HepG2 (cell line): ENCODE measurements around the gene CHML. TPM values are rescaled to one million over a fixed set of nuclear protein-coding genes. Genes with fewer than 3 reads are reported as not detected.

Experiments
- CREB1 ChIP-seq, 2 experiments: fragments of 450-650 bp in 1 of 2; IDR thresholded peaks; 2 replicates each; pipeline ENCODE4 v1.6.1; 2016 to 2017; ENCODE audit warnings: control low read depth in 1 of 2, mild to moderate bottlenecking in 1 of 2, missing compliant biosample characterization in 1 of 2, missing genetic modification characterization in 1 of 2
- DPF2 ChIP-seq: sonication (generic); formaldehyde crosslinking; IDR thresholded peaks from 2 replicates; pipeline ENCODE4 v1.4.0; 2020; ENCODE audit warnings: mild to moderate bottlenecking, low read depth, missing genetic modification reagents, borderline replicate concordance
- ELF3 ChIP-seq: IDR thresholded peaks from 2 replicates; pipeline ENCODE4 v1.6.1; 2016; ENCODE audit warnings: missing genetic modification reagents, missing compliant biosample characterization
- ETV5 ChIP-seq: IDR thresholded peaks from 2 replicates; pipeline ENCODE4 v1.6.1; 2018; ENCODE audit warnings: missing biosample characterization, missing genetic modification reagents, inconsistent platforms, borderline replicate concordance
- FOSL2 ChIP-seq: sonication (generic); formaldehyde crosslinking; IDR thresholded peaks from 2 replicates; pipeline ENCODE4 v1.4.0; 2020; ENCODE audit warnings: missing genetic modification reagents
- GATAD2A ChIP-seq: IDR thresholded peaks from 2 replicates; pipeline ENCODE4 v1.6.1; 2016
- HMG20A ChIP-seq: IDR thresholded peaks from 2 replicates; pipeline ENCODE4 v1.6.1; 2016; ENCODE audit warnings: borderline replicate concordance
- HNF1A ChIP-seq, 2 experiments: sonication (generic) in 1 of 2; formaldehyde crosslinking in 1 of 2; IDR thresholded peaks; 2 replicates each; pipeline versions ENCODE4 v1.4.0 to v1.6.1; 2016 to 2020; ENCODE audit warnings: borderline replicate concordance in 1 of 2, low read depth in 1 of 2, mild to moderate bottlenecking in 1 of 2, missing genetic modification reagents in 1 of 2
- HNF1B ChIP-seq: sonication (generic); formaldehyde crosslinking; IDR thresholded peaks from 2 replicates; pipeline ENCODE4 v1.5.1; 2020; ENCODE audit warnings: mild to moderate bottlenecking, moderate library complexity, missing genetic modification reagents
- HOMEZ ChIP-seq: IDR thresholded peaks from 2 replicates; pipeline ENCODE4 v1.6.1; 2016; ENCODE audit warnings: low read depth
- MTERF4 ChIP-seq: sonication (generic); formaldehyde crosslinking; IDR thresholded peaks from 2 replicates; pipeline ENCODE4 v1.8.0; 2023; ENCODE audit warnings: mild to moderate bottlenecking, missing genetic modification reagents
- SOX6 ChIP-seq, 2 experiments: fragments of 450-650 bp in 1 of 2; sonication (generic) in 1 of 2; formaldehyde crosslinking in 1 of 2; IDR thresholded peaks; 2 replicates each; pipeline versions ENCODE4 v1.4.0 to v1.6.1; 2017 to 2020; ENCODE audit warnings: antibody characterized with exemption in 1 of 2, mild to moderate bottlenecking in 1 of 2, missing genetic modification reagents in 1 of 2
- XBP1 ChIP-seq: sonication (generic); formaldehyde crosslinking; IDR thresholded peaks from 2 replicates; pipeline ENCODE4 v1.5.0; 2020; ENCODE audit warnings: missing genetic modification reagents
- XRCC5 ChIP-seq: fragments of 200-400 bp; formaldehyde crosslinking; optimal IDR thresholded peaks from 2 replicates; pipeline ENCODE3; 2017; ENCODE audit warnings: mild to moderate bottlenecking, low read length
- ZBTB42 ChIP-seq: sonication (generic); formaldehyde crosslinking; IDR thresholded peaks from 2 replicates; pipeline ENCODE4 v1.5.0; 2020; ENCODE audit warnings: mild to moderate bottlenecking, missing genetic modification reagents
- ZNF501 ChIP-seq: sonication (generic); formaldehyde crosslinking; IDR thresholded peaks from 2 replicates; pipeline ENCODE4 v1.5.1; 2020; ENCODE audit warnings: mild to moderate bottlenecking, moderate library complexity, missing genetic modification reagents
- ZSCAN5A ChIP-seq: sonication (generic); formaldehyde crosslinking; IDR thresholded peaks from 2 replicates; pipeline ENCODE4 v1.8.0; 2022; ENCODE audit warnings: mild to moderate bottlenecking, missing genetic modification reagents, borderline replicate concordance
- polyA plus RNA-seq, 8 experiments: library from polyadenylated mRNA; depleted of rRNA in 3 of 8; stranded (reverse) in 7 of 8; unstranded in 1 of 8; fragments of >200 nt; fragmentation: Illumina TruSeq in 4 of 8; extraction: Trizol in 4 of 8; gene quantifications; 2 replicates each; pipeline versions ENCODE4 v1.2.1 to v1.2.3, GENCODE V29; 2011 to 2016; ENCODE audit warnings: low read depth in 4 of 8, missing spikeins in 1 of 8, mixed read lengths in 1 of 8; ENCODE audit not compliant: insufficient read depth in 1 of 8
- total RNA-seq, 5 experiments: library from RNA; depleted of rRNA; stranded (reverse); fragments of >200 nt; fragmentation: Illumina TruSeq; extraction: Trizol; gene quantifications; 2 replicates each; pipeline ENCODE4 v1.2.3, GENCODE V29; 2016; ENCODE audit warnings: low read depth in 1 of 5

Gene CHML
- total and polyA plus RNA-seq, 2 of the 13 experiments (the other 11 are each of a cell fraction or from before 2014, with no cell fraction given) = 5.2 to 16.7 TPM

- TF ChIP-seq HNF1B (CRISPR knock-in tag) (peak; percentile 84), GATAD2A (peak; percentile 63), FOSL2 (CRISPR knock-in tag) (peak; percentile 54; the same call in 1 of the 2 replicates), HOMEZ (peak; percentile 14; the same call in 1 of the 2 replicates), ZBTB42 (no peak), XRCC5 (peak; percentile 68), MTERF4 (CRISPR knock-in tag) (no peak), SOX6 (IDR thresholded peaks at IDR 0.05) (no peak), SOX6 (CRISPR knock-in tag; IDR thresholded peaks at IDR 0.05) (peak; percentile 75), ZNF501 (CRISPR knock-in tag) (peak; percentile 58; the same call in 1 of the 2 replicates), ETV5 (CRISPR knock-in tag) (peak; percentile 29; the same call in 1 of the 2 replicates), CREB1 (IDR thresholded peaks at IDR 0.05) (no peak), CREB1 (CRISPR knock-in tag; IDR thresholded peaks at IDR 0.05) (peak; percentile 26; the same call in 1 of the 2 replicates), ELF3 (CRISPR knock-in tag) (peak; percentile 16; the same call in 1 of the 2 replicates), XBP1 (CRISPR knock-in tag) (no peak), HNF1A (IDR thresholded peaks at IDR 0.05; ENCODE audit: low read depth) (peak; percentile 83), HNF1A (CRISPR knock-in tag; IDR thresholded peaks at IDR 0.05; ENCODE audit: borderline replicate concordance) (peak; percentile 82; the same call in 1 of the 2 replicates), HMG20A (CRISPR knock-in tag) (no peak; the same call in 1 of the 2 replicates), DPF2 (CRISPR knock-in tag) (0 out of 2 replicates have a peak, but pooled peaks have one; percentile 29), ZSCAN5A (0 out of 2 replicates have a peak, but pooled peaks have one; percentile 16)
Observed at GRCh38 chr1:241615043-241615974, 24.9 kb downstream of the CHML start (continued).
